Lower leg skin (tissue), 3 donors: Measurements from ENCODE around the gene HOMER1.

ENCODE experiments used
- POLR2A ChIP-seq, 2 donors: fragments of 450-650 bp; IDR thresholded peaks; one replicate each; pipeline ENCODE4 v1.6.1; 2016 to 2017; ENCODE audit warnings: antibody characterized with exemption in 2 of 2, mild to moderate bottlenecking in 1 of 2, moderate library complexity in 1 of 2
- TF ChIP-seq, protein P1 (sequence below), 3 donors: fragments of 450-650 bp; IDR thresholded peaks; one replicate each; pipeline ENCODE4 v1.5.1; 2016; ENCODE audit warnings: antibody characterized with exemption in 3 of 3, mild to moderate bottlenecking in 3 of 3, moderate library complexity in 2 of 3

GRCh38 chr5:79357398-79357797 is 156.5 kb downstream of the HOMER1 start:
- TF ChIP-seq POLR2A (IDR thresholded peaks at IDR 0.05), result no peak
- TF ChIP-seq, protein P1, sequence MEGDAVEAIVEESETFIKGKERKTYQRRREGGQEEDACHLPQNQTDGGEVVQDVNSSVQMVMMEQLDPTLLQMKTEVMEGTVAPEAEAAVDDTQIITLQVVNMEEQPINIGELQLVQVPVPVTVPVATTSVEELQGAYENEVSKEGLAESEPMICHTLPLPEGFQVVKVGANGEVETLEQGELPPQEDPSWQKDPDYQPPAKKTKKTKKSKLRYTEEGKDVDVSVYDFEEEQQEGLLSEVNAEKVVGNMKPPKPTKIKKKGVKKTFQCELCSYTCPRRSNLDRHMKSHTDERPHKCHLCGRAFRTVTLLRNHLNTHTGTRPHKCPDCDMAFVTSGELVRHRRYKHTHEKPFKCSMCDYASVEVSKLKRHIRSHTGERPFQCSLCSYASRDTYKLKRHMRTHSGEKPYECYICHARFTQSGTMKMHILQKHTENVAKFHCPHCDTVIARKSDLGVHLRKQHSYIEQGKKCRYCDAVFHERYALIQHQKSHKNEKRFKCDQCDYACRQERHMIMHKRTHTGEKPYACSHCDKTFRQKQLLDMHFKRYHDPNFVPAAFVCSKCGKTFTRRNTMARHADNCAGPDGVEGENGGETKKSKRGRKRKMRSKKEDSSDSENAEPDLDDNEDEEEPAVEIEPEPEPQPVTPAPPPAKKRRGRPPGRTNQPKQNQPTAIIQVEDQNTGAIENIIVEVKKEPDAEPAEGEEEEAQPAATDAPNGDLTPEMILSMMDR (IDR thresholded peaks at IDR 0.05), result no peak
